ENCODE results near the gene BACE2.

Gene BACE2

GRCh38 chr21:41322496-41323382, 154.8 kb downstream of the BACE2 start:
- no peak for DNase-seq (ENCODE audit: low spot score)

GRCh38 chr21:41325138-41325912, 157.4 kb downstream of the BACE2 start:
- no peak for DNase-seq (ENCODE audit: low spot score)

- no peak for DNase-seq (ENCODE audit: low spot score)
Measured at GRCh38 chr21:41326414-41327080, 158.6 kb downstream of the BACE2 start.

GRCh38 chr21:41327753-41328152, 159.8 kb downstream of the BACE2 start:
- DNase-seq (ENCODE audit: low spot score), result no peak

- DNase-seq (ENCODE audit: low spot score), result no peak
Measured at GRCh38 chr21:41328660-41329607, 161.0 kb downstream of the BACE2 start.

All from CD4-positive, alpha-beta T cell treated with Interleukin-2 at 100 ng/mL for 4 hours (primary cell).